Mucosa of stomach (tissue), 1 donor: Measurements from ENCODE around the gene BCL2L1.
"Not testable (repeated sequence)": the region's sequence is repeated elsewhere in the genome, so short reads cannot be mapped to it uniquely, and the experiment has no call there.

Source experiments
- H3K27me3 ChIP-seq: one replicate; pipeline ENCODE4 v1.7.0; 2013; ENCODE audit warnings: mild to moderate bottlenecking, low read length; ENCODE audit not compliant: control insufficient read depth, insufficient read depth
- H3K36me3 ChIP-seq: one replicate; pipeline ENCODE4 v1.7.0; 2013; ENCODE audit warnings: low read length; ENCODE audit not compliant: control insufficient read depth, insufficient read depth
- H3K4me1 ChIP-seq: one replicate; pipeline ENCODE4 v1.7.0; 2013; ENCODE audit warnings: mild to moderate bottlenecking, low read length; ENCODE audit not compliant: control insufficient read depth, insufficient read depth
- H3K4me3 ChIP-seq: one replicate; pipeline ENCODE4 v1.7.0; 2013; ENCODE audit warnings: low read length
- H3K9ac ChIP-seq: one replicate; pipeline ENCODE4 v1.7.0; 2013; ENCODE audit warnings: mild to moderate bottlenecking, low read length, moderate library complexity
- H3K9me3 ChIP-seq: one replicate; pipeline ENCODE4 v1.7.0; 2013; ENCODE audit warnings: mild to moderate bottlenecking, low read length, moderate library complexity; ENCODE audit not compliant: control insufficient read depth
- donor health status: Pancreatic carcinoma.

BCL2L1 gene

GRCh38 chr20:31669876-31670275 lies 52.8 kb downstream of the BCL2L1 start:
- Histone ChIP-seq H3K4me3 (peak overlapping the region; percentile 4), H3K27me3 (no peaks in the 10 kb centered on the region), H3K4me1 (peaks cover 42% of the 10 kb centered on the region), H3K9ac (peak overlapping the region; percentile 57), H3K36me3 (peaks cover 6% of the 10 kb centered on the region), H3K9me3 (no peaks in the 10 kb centered on the region)

GRCh38 chr20:31668944-31669343 lies 53.7 kb downstream of the BCL2L1 start:
- not testable (repeated sequence) for H3K27me3 ChIP-seq, H3K9ac ChIP-seq, H3K4me3 ChIP-seq, H3K9me3 ChIP-seq, H3K36me3 ChIP-seq
- H3K4me1 ChIP-seq: peaks cover 44% of the 10 kb centered on the region

GRCh38 chr20:31667315-31668285 lies 55.1 kb downstream of the BCL2L1 start:
- H3K27me3 ChIP-seq: no peaks in the 10 kb centered on the region
- no peaks in the 10 kb centered on the region for H3K9me3 ChIP-seq
- peaks cover 6% of the 10 kb centered on the region for H3K36me3 ChIP-seq
- peaks cover 51% of the 10 kb centered on the region for H3K4me1 ChIP-seq
- no peak overlapping the region for H3K4me3 ChIP-seq
- H3K9ac ChIP-seq: no peak overlapping the region

GRCh38 chr20:31666258-31667042 lies 56.2 kb downstream of the BCL2L1 start:
- no peak overlapping the region for H3K4me3 ChIP-seq
- no peaks in the 10 kb centered on the region for H3K27me3 ChIP-seq
- peak overlapping the region; percentile 26 for H3K9ac ChIP-seq
- no peaks in the 10 kb centered on the region for H3K9me3 ChIP-seq
- peaks cover 6% of the 10 kb centered on the region for H3K36me3 ChIP-seq
- H3K4me1 ChIP-seq: peaks cover 60% of the 10 kb centered on the region

- H3K36me3 ChIP-seq: peaks cover 6% of the 10 kb centered on the region
- H3K9ac ChIP-seq: peak overlapping the region; percentile 26
- no peaks in the 10 kb centered on the region for H3K9me3 ChIP-seq
- no peaks in the 10 kb centered on the region for H3K27me3 ChIP-seq
- H3K4me1 ChIP-seq: peaks cover 56% of the 10 kb centered on the region
- no peak overlapping the region for H3K4me3 ChIP-seq
Observed at GRCh38 chr20:31665753-31666152, 56.9 kb downstream of the BCL2L1 start.

GRCh38 chr20:31664696-31665354 lies 57.8 kb downstream of the BCL2L1 start:
- Histone ChIP-seq H3K27me3 (no peaks in the 10 kb centered on the region), H3K4me3 (no peak overlapping the region), H3K36me3 (peaks cover 6% of the 10 kb centered on the region), H3K4me1 (peaks cover 47% of the 10 kb centered on the region), H3K9ac (no peak overlapping the region), H3K9me3 (no peaks in the 10 kb centered on the region)

- Histone ChIP-seq H3K9me3 (no peaks in the 10 kb centered on the region), H3K36me3 (peaks cover 6% of the 10 kb centered on the region), H3K27me3 (no peaks in the 10 kb centered on the region), H3K9ac (peak overlapping the region; percentile 41), H3K4me3 (no peak overlapping the region), H3K4me1 (peaks cover 44% of the 10 kb centered on the region)
Observed at GRCh38 chr20:31663838-31664695, 58.6 kb downstream of the BCL2L1 start.

GRCh38 chr20:31663524-31663837 lies 59.2 kb downstream of the BCL2L1 start:
- H3K27me3 ChIP-seq: no peaks in the 10 kb centered on the region
- no peak overlapping the region for H3K9ac ChIP-seq
- H3K36me3 ChIP-seq: peaks cover 6% of the 10 kb centered on the region
- peaks cover 44% of the 10 kb centered on the region for H3K4me1 ChIP-seq
- no peaks in the 10 kb centered on the region for H3K9me3 ChIP-seq
- H3K4me3 ChIP-seq: no peak overlapping the region

GRCh38 chr20:31662372-31662854 lies 60.3 kb downstream of the BCL2L1 start:
- Histone ChIP-seq H3K9ac (peak overlapping the region; percentile 69), H3K4me1 (peaks cover 44% of the 10 kb centered on the region), H3K4me3 (no peak overlapping the region), H3K36me3 (peaks cover 6% of the 10 kb centered on the region), H3K27me3 (no peaks in the 10 kb centered on the region), H3K9me3 (no peaks in the 10 kb centered on the region)

- peak overlapping the region; percentile 69 for H3K9ac ChIP-seq
- H3K9me3 ChIP-seq: no peaks in the 10 kb centered on the region
- peaks cover 44% of the 10 kb centered on the region for H3K4me1 ChIP-seq
- peak overlapping the region; percentile 10 for H3K4me3 ChIP-seq
- H3K36me3 ChIP-seq: peaks cover 6% of the 10 kb centered on the region
- no peaks in the 10 kb centered on the region for H3K27me3 ChIP-seq
Observed at GRCh38 chr20:31661625-31662371, 60.9 kb downstream of the BCL2L1 start.

GRCh38 chr20:31654534-31654933 lies 68.1 kb downstream of the BCL2L1 start:
- no peak overlapping the region for H3K4me3 ChIP-seq
- H3K27me3 ChIP-seq: no peaks in the 10 kb centered on the region
- H3K36me3 ChIP-seq: no peaks in the 10 kb centered on the region
- no peaks in the 10 kb centered on the region for H3K4me1 ChIP-seq
- H3K9me3 ChIP-seq: no peaks in the 10 kb centered on the region
- H3K9ac ChIP-seq: no peak overlapping the region
